ENCODE measurements around the gene AFAP1L2.

Gene AFAP1L2

GRCh38 chr10:114308531-114309363 is 95.6 kb downstream of the AFAP1L2 start:
- no peak for FAIRE-seq

DNA sequence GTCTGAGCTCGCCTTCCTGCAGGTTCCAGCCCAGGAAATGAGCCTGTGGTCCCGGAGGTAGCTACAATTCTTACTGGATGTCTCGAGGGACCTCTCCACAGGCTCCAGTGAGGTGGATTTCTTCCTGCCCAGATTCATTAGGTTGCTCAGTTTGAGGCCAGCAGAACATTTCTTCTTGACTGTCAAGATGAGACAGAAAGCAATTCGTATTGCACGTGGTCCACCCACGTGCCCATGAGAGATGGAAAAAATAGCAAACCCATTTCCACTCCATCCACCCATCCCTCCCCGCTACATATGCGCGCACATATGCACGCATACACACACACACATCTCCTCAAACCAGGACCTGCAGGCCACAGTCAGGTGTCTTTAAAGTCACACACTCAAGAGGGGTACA is 96.6 kb downstream of the AFAP1L2 start:
- no peak for FAIRE-seq

GRCh38 chr10:114306116-114306973 is 98.0 kb downstream of the AFAP1L2 start:
- no peak for FAIRE-seq

GRCh38 chr10:114305521-114305925 is 98.8 kb downstream of the AFAP1L2 start:
- no peak for FAIRE-seq

- FAIRE-seq: no peak
Measured at GRCh38 chr10:114304571-114305421, 99.5 kb downstream of the AFAP1L2 start.

DNA sequence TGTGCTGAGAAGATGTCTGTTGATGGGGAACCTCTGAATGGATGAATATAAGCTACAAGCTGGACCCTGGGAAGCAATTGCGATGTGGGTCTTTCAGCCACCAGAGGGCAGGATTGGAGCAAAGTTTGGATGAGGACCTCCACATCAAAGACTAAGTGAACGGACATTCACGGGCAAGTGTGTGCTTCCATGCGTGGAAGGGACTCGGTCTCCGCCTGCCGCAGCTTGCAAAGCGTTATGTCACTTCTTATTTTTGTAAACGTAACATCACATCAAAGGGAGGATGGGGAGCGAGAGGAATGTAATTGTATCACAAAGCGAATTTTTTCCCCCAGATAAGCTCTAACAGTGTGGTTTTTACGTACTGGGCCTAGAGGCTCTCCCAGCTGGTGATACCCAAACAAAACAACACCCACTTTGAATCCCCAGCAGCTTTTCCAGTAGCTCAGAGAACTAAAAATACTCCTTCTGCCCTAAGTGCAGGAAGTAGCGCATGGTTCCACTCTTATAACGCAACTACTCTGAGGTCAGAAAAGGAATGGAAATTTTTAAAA is 100.2 kb downstream of the AFAP1L2 start:
- FAIRE-seq: peak; percentile 80

DNA sequence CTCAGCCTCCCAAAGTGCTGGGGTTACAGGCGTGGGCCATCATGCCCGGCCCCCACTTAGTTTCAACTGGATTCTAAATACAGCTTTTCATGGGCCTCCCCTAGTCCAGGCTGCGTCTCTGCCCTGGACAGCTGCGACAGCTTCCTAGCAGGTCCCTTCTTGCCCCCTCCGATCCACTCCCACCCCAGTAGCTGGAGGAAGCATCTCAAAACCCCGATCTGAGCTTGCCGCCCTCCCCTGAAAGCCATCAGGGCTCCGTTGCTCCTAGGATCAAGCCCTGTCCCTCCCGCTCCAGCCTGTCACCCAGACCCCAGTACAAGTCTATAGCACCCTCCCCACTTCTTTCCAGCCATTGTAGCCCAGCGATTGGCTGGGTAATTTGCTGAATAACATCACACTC is 100.7 kb downstream of the AFAP1L2 start:
- FAIRE-seq: no peak

DNA sequence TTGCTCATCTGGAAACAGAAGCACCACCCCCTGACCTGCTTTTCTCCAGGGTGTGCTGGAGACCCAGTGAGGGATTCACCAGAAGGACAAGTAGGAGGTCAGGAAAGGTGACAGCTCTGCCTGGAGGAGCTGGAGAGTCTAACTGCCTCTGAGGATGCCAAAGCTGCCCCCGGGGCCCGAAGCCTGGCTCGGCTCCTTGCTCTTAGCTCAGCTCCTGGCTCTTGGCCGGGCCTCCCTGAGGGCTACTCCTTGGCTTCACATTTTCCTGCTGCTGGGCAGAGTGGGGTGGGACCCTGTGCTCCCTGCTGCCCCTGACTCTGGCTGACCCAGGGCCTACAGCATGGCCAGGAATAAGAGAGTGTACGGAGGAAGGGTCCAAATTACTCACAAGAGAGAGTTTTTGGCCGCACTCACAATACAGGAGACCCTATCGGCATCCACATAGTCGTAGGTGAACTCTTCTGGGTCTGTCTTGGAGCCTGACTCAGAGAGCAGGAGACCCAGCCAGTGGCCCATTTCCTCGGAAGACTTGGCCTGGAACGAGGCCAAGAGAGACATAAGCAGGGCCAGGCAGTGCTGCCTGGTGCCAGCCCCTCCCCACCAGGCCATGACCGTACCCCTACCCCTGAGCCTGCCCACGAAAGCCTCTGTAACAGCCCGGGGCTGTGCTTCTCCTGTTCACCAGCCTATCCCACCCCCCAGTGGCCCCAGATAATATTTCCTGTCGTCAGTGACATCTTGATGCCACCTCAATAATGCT is 102.2 kb downstream of the AFAP1L2 start:
- no peak for FAIRE-seq

GRCh38 chr10:114301177-114301576 is 103.1 kb downstream of the AFAP1L2 start:
- FAIRE-seq: no peak

DNA sequence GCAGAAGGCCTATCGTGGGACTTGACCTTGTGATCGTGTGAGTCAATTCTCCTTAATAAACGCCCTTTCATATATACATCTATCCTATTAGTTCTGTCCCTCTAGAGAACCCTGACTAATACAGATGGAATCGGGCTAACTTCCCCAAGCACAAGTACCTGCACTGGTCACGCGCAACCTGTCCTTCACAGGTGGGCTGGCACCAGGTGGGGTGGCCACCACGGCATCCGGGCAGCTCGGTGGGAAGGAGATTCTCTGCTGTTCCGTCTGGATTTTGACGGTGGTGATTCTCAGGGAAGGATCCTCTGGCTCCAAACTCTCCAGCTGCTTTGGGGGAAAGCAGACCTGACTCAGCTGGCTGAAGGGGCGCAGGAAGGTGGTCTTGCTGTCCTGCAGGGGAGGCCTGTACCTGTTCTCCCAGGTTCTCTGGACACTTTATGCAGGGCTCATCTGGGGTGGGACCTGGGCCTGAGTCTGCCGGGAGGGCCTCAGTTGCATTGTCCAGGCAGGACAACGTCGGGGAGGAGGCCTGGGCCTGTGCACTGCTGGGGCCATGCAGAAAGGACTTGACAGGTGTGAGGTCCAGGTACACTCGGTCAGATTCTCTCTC is 104.2 kb downstream of the AFAP1L2 start:
- no peak for FAIRE-seq

DNA sequence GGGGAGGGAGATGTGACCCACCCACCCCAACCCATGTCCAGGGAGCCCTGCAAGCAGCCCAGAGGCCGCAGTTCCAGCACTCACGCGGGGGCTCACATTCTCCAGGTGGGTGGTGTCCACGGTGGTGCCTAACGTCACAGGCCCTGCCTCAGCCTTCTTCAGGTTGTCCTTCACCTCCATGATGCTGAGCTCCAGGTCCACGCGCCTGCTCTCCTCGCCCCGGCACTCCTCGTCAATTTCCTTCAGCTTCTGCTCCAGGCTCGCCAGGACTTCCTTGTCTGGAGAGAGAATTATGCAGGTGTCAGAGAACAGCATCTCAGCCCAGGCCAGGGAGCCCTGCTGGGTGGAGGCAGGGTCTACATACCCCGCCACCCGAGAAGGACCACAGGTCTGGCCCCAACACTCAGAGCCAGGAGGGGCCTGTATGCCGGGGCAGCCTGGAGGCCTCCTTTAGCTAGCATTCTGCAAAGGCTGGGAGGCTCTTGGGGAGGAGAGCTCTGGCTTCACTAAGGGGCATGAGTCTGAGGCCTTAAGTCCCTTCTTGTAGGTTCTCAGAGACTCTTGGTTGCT is 107.1 kb downstream of the AFAP1L2 start:
- FAIRE-seq: no peak

GRCh38 chr10:114295393-114295792 is 108.9 kb downstream of the AFAP1L2 start:
- FAIRE-seq: no peak

DNA sequence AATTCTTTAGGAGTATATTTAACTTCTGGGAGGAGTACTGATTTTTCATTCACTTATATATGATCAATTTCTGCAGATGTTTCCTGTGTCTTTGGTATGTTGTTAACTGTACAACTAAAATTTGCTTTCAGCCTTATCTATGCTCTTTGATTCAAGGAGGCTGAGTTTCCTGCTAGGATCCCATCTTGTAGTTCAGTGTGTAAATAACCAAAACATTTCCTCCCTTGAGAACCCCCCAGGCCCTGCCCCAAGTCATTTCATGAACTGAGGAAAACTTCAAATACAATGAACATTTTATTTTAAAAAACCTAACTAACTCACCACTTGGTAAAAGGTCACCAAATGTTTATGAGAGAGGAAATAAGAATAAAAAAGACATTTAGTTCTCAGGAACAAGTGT is 109.8 kb downstream of the AFAP1L2 start:
- no peak for FAIRE-seq

GRCh38 chr10:114293075-114293474 is 111.2 kb downstream of the AFAP1L2 start:
- FAIRE-seq: no peak

DNA sequence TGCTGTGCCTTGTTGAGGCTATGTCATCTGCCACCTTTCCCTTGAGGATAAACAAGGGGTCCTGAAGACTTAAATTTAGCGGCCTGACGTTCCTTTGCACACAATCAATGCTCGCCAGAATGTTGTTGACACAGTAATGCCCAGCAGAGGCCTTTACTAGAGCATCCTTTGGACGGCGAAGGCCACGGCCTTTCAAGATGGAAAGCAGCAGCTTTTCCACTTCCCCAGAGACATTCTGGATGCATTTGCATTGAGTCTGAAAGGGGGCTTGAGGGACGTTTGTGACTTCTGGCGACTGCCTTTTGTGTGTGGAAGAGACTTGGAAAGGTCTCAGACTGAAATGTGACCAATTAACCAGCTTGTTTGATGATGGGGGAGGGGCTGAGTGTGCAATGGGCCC is 112.8 kb downstream of the AFAP1L2 start:
- FAIRE-seq: no peak

DNA sequence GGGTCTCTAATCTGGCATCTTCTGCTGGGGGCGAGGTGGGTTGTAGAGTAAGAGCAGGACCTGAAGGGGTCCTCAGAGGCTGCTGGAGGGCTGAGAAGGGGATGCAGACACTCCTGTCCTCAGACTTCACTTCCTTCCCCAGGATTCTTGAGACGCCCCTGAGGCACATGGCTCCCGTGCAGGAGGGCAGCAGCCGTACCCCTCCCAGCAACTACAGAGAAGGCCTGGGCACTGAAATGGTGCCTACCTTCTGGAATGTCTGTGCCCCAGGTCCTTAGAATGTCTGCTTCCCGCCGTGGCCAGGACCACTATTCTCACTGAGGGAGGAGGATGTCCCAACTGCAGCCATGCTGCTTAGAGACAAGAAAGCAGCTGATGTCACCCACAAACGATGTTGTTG is 113.2 kb downstream of the AFAP1L2 start:
- no peak for FAIRE-seq

- FAIRE-seq: no peak
Measured at GRCh38 chr10:114290038-114290437, 114.3 kb downstream of the AFAP1L2 start.

- FAIRE-seq: no peak
Measured at GRCh38 chr10:114289096-114289436, 115.2 kb downstream of the AFAP1L2 start.

DNA sequence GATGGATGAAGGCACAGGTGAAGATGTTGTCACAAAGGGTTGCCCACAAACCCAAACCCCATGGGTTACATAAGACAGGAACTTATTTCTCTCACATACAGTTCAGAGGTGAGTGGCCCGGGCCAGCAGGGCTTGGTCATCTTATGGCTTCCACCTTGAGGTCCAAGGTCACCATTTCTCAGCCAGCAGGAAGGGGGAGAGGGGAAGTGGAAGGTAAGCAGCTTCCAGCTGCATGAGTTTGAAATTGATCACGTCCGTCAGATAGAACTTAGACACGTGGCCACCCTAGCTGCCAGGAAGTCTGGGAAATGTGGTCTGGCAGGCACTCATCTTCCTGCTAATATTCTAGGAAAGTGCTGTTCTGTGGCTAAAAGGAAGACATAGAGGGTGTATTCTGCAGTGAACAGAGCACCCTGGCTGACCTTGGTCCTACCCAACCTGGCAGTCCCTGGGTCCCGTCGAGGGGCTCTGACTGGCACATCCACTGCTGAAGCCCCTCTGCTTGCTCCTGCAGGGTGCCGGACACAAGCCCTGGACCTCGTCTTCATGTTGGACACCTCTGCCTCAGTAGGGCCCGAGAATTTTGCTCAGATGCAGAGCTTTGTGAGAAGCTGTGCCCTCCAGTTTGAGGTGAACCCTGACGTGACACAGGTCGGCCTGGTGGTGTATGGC is 115.7 kb downstream of the AFAP1L2 start:
- no peak for FAIRE-seq

GRCh38 chr10:114286921-114287320 is 117.4 kb downstream of the AFAP1L2 start:
- no peak for FAIRE-seq

- FAIRE-seq: no peak
Measured at GRCh38 chr10:114285961-114286441, 118.3 kb downstream of the AFAP1L2 start.

Measured in A204.1 (cell line).